Activated CD8-positive, alpha-beta memory T cell treated with anti-CD3 and anti-CD28 coated beads, Interleukin-2, amount 50 U/mL, for 4 hours (primary cell): ENCODE data around the gene NPDC1.
"Not testable (repeated sequence)": the region's sequence is repeated elsewhere in the genome, so short reads cannot be mapped to it uniquely, and the experiment has no call there.

Source experiments
- DNase-seq: peaks from one replicate; pipeline ENCODE4 v3.0.0-alpha.2; 2020

Gene NPDC1

GRCh38 chr9:137074657-137075274 lies 28.8 kb upstream of the NPDC1 start:
- no peak for DNase-seq

- DNase-seq, result no peak
Observed at GRCh38 chr9:137073992-137074399, 28.0 kb upstream of the NPDC1 start.

GRCh38 chr9:137071282-137071681 lies 25.3 kb upstream of the NPDC1 start:
- no peak for DNase-seq

GRCh38 chr9:137070906-137071275 lies 24.9 kb upstream of the NPDC1 start:
- DNase-seq, result no peak

- peak; percentile 78 for DNase-seq
Observed at GRCh38 chr9:137070201-137070905, 24.4 kb upstream of the NPDC1 start, which contains the start of gene SAPCD2. Gene SAPCD2, minus strand, starts transcription at chr9:137070557. Its CDS starts 97 bp downstream, at chr9:137070460.

- no peak for DNase-seq
Observed at GRCh38 chr9:137069508-137070091, 23.6 kb upstream of the NPDC1 start.

- DNase-seq, result no peak
Observed at GRCh38 chr9:137068539-137069507, 22.8 kb upstream of the NPDC1 start.

GRCh38 chr9:137067860-137068538 lies 22.0 kb upstream of the NPDC1 start:
- DNase-seq, result peak; percentile 85

- no peak for DNase-seq
Observed at GRCh38 chr9:137066096-137066861, 20.3 kb upstream of the NPDC1 start.

- no peak for DNase-seq
Observed at GRCh38 chr9:137065336-137065967, 19.5 kb upstream of the NPDC1 start.

- DNase-seq, result no peak
Observed at GRCh38 chr9:137064880-137065164, 18.8 kb upstream of the NPDC1 start.

GRCh38 chr9:137064027-137064879 lies 18.3 kb upstream of the NPDC1 start:
- peak; percentile 66 for DNase-seq

- DNase-seq, result no peak
Observed at GRCh38 chr9:137063311-137064026, 17.5 kb upstream of the NPDC1 start.

GRCh38 chr9:137062798-137063197 lies 16.8 kb upstream of the NPDC1 start:
- not testable (repeated sequence) for DNase-seq

- no peak for DNase-seq
Observed at GRCh38 chr9:137062384-137062783, 16.4 kb upstream of the NPDC1 start.

GRCh38 chr9:137058521-137059234 lies 12.7 kb upstream of the NPDC1 start:
- DNase-seq, result no peak

GRCh38 chr9:137057545-137057944 lies 11.6 kb upstream of the NPDC1 start:
- no peak for DNase-seq

GRCh38 chr9:137056739-137057415 lies 10.9 kb upstream of the NPDC1 start:
- DNase-seq, result no peak
